ENCODE measurements around the gene ERICH4. TPM values are rescaled to one million over a fixed set of nuclear protein-coding genes. Genes with fewer than 3 reads are reported as not detected.

Gene ERICH4
- total and polyA plus RNA-seq, 9 of the 15 experiments (the other 6 are each of a cell fraction or from before 2014, with no cell fraction given), result not detected

GRCh38 chr19:41421973-41422372 lies 21.0 kb upstream of the ERICH4 start:
- no peaks in the 10 kb centered on the region for H4K20me1 ChIP-seq (replicated peaks; ENCODE audit: control insufficient read depth, insufficient read depth, low read length)
- FAIRE-seq (no peak), DNase-seq (ENCODE audit: extremely low read depth in 1 of 4, low spot score in 3 of 4) (no peak), ATAC-seq (no peak)
- in situ Hi-C loops (cut with MboI) (no loop called here), intact Hi-C loops (cut with micrococcal nuclease) (no loop called here)
- ChIA-PET POLR2A (no interaction called here), CTCF (ENCODE audit: low intra/inter-chr PET ratio) (no interaction called here)
- peaks cover 12 to 28% of the 10 kb centered on the region in 2 experiments for H3K4me1 ChIP-seq (replicated peaks in 1 of 2; ENCODE audit: control insufficient read depth in 2 of 2, insufficient read depth in 2 of 2, low read length in 2 of 2)
- no peak overlapping the region for H2AFZ ChIP-seq (ENCODE audit: low read depth, low read length)
- no peaks in the 10 kb centered on the region for H3K9me1 ChIP-seq (ENCODE audit: control insufficient read depth, insufficient read depth, low read length)
- H3K79me2 ChIP-seq (ENCODE audit: control insufficient read depth, insufficient read depth, low read length), result no peaks in the 10 kb centered on the region; the same call in 2 of the 3 replicates
- H3K27me3 ChIP-seq (ENCODE audit: control insufficient read depth in 2 of 2, insufficient read depth in 2 of 2, low read length in 2 of 2), result no peaks in the 10 kb centered on the region
- no peak overlapping the region for H3K4me2 ChIP-seq (ENCODE audit: insufficient read depth, low read length)
- H3K27ac ChIP-seq (ENCODE audit: extremely low read depth, low read depth, low read length), result no peak overlapping the region
- BruUV-seq (replicated peaks), result no TSS peak
- H3K36me3 ChIP-seq (ENCODE audit: control insufficient read depth, insufficient read depth, low read length), result peaks cover 47% of the 10 kb centered on the region; the same call in 2 of the 3 replicates
- 96% methylated on average over 15 of the region's 20 CpGs for WGBS (ENCODE audit: insufficient coverage, low coverage, missing lambda C conversion rate)
- H3K4me3 ChIP-seq, result no peak overlapping the region
- no peaks in the 10 kb centered on the region for H3K9me3 ChIP-seq (replicated peaks; ENCODE audit: control insufficient read depth, insufficient read depth, low read depth, low read length)
- no peak overlapping the region; a peak in 1 of 4 replicates for H3K9ac ChIP-seq (ENCODE audit: insufficient read depth in 1 of 2, low read depth in 2 of 2, low read length in 2 of 2)
- no peak for TF ChIP-seq ZNF444 (CRISPR knock-in tag; IDR thresholded peaks at IDR 0.05)
- 0 out of 2 replicates have a peak, but pooled peaks have one; percentile 32 for TF ChIP-seq POLR2G (IDR thresholded peaks at IDR 0.05; ENCODE audit: low read depth, low read length)

- Histone ChIP-seq H3K27ac (ENCODE audit: extremely low read depth, low read depth, low read length) (no peak overlapping the region), H3K79me2 (ENCODE audit: control insufficient read depth, insufficient read depth, low read length) (no peaks in the 10 kb centered on the region; the same call in 2 of the 3 replicates), H3K36me3 (ENCODE audit: control insufficient read depth, insufficient read depth, low read length) (peaks cover 47% of the 10 kb centered on the region; the same call in 2 of the 3 replicates), H4K20me1 (replicated peaks; ENCODE audit: control insufficient read depth, insufficient read depth, low read length) (no peaks in the 10 kb centered on the region), H3K27me3 (ENCODE audit: control insufficient read depth in 2 of 2, insufficient read depth in 2 of 2, low read length in 2 of 2) (no peaks in the 10 kb centered on the region), H3K4me2 (ENCODE audit: insufficient read depth, low read length) (no peak overlapping the region), H3K9ac (ENCODE audit: insufficient read depth in 1 of 2, low read depth in 2 of 2, low read length in 2 of 2) (no peak overlapping the region; a peak in 1 of 4 replicates), H3K4me1 (replicated peaks in 1 of 2; ENCODE audit: control insufficient read depth in 2 of 2, insufficient read depth in 2 of 2, low read length in 2 of 2) (peaks cover 14 to 33% of the 10 kb centered on the region in 2 experiments), H3K9me3 (replicated peaks; ENCODE audit: control insufficient read depth, insufficient read depth, low read depth, low read length) (no peaks in the 10 kb centered on the region), H3K4me3 (no peak overlapping the region), H2AFZ (ENCODE audit: low read depth, low read length) (no peak overlapping the region), H3K9me1 (ENCODE audit: control insufficient read depth, insufficient read depth, low read length) (no peaks in the 10 kb centered on the region)
- ChIA-PET CTCF (ENCODE audit: low intra/inter-chr PET ratio) (no interaction called here), POLR2A (no interaction called here)
- DNase-seq (ENCODE audit: extremely low read depth in 1 of 4, low spot score in 3 of 4) (no peak), ATAC-seq (no peak), FAIRE-seq (no peak)
- TF ChIP-seq POLR2G (IDR thresholded peaks at IDR 0.05; ENCODE audit: low read depth, low read length) (peak; percentile 4; the same call in 1 of the 2 replicates), GTF2B (IDR thresholded peaks at IDR 0.05; ENCODE audit: extremely low read depth, insufficient read length) (no peak), HDGF (IDR thresholded peaks at IDR 0.05) (no peak), ZNF639 (CRISPR knock-in tag; conservative IDR thresholded peaks at IDR 0.05 in 1 of 2, IDR thresholded peaks at IDR 0.05 in 1 of 2) (no peak), SUPT5H (IDR thresholded peaks at IDR 0.05) (no peak), ZBTB12 (CRISPR knock-in tag; IDR thresholded peaks at IDR 0.05) (no peak), RBFOX2 (IDR thresholded peaks at IDR 0.05; ENCODE audit: low read depth, low read length) (0 out of 2 replicates have a peak, but pooled peaks have one; percentile 34)
- BruUV-seq (replicated peaks), result no TSS peak
- 67% methylated on average over 11 of the region's 18 CpGs for WGBS (ENCODE audit: insufficient coverage, low coverage, missing lambda C conversion rate)
- intact Hi-C loops (cut with micrococcal nuclease) (no loop called here), in situ Hi-C loops (cut with MboI) (no loop called here)
Measured at GRCh38 chr19:41422456-41422855, 20.5 kb upstream of the ERICH4 start.
